ENCODE results near the gene COG3. TPM values are rescaled to one million over a fixed set of nuclear protein-coding genes. Genes with fewer than 3 reads are reported as not detected.
A peak's percentile ranks its signal among the peaks of the same experiment; 100 is the strongest.

The COG3 gene
- total and polyA plus RNA-seq, 2 of the 13 experiments (the other 11 are each of a cell fraction or from before 2014, with no cell fraction given): 37.8 to 47.5 TPM

GRCh38 chr13:45464687-45465453, at the start of gene COG3 (continued):
- TF ChIP-seq ZBTB14 (CRISPR knock-in tag; IDR thresholded peaks at IDR 0.05): no peak
- peak; percentile 88; the same call in 1 of the 2 replicates for TF ChIP-seq ARHGAP35 (CRISPR knock-in tag; IDR thresholded peaks at IDR 0.05; ENCODE audit: borderline replicate concordance)
- TF ChIP-seq ZNF230 (CRISPR knock-in tag; IDR thresholded peaks at IDR 0.05): no peak
- TF ChIP-seq RBFOX2 (IDR thresholded peaks at IDR 0.05; ENCODE audit: low read depth, low read length): peak; percentile 99
- TF ChIP-seq ZFP62 (CRISPR knock-in tag; IDR thresholded peaks at IDR 0.05): no peak
- TF ChIP-seq CENPBD1 (CRISPR knock-in tag; IDR thresholded peaks at IDR 0.05; ENCODE audit: borderline replicate concordance, low read depth): no peak
- TF ChIP-seq PRDM10 (CRISPR knock-in tag; IDR thresholded peaks at IDR 0.05; ENCODE audit: low read depth): no peak
- TF ChIP-seq GZF1 (CRISPR knock-in tag; IDR thresholded peaks at IDR 0.05): no peak
- no peak for TF ChIP-seq TP53 (CRISPR knock-in tag; conservative IDR thresholded peaks at IDR 0.05)
- no peak for TF ChIP-seq GLMP (CRISPR knock-in tag; IDR thresholded peaks at IDR 0.05; ENCODE audit: borderline replicate concordance)
- TF ChIP-seq CBX2 (IDR thresholded peaks at IDR 0.05; ENCODE audit: low read depth, low read length): no peak
- TF ChIP-seq CBX2 (CRISPR knock-in tag; IDR thresholded peaks at IDR 0.05; ENCODE audit: low read depth): no peak
- TF ChIP-seq ZNF10 (CRISPR knock-in tag; IDR thresholded peaks at IDR 0.05; ENCODE audit: borderline replicate concordance, low read depth): no peak
- TF ChIP-seq RXRB (CRISPR knock-in tag; IDR thresholded peaks at IDR 0.05; ENCODE audit: borderline replicate concordance): peak; percentile 12; the same call in 1 of the 2 replicates
- TF ChIP-seq ZNF83 (CRISPR knock-in tag; IDR thresholded peaks at IDR 0.05; ENCODE audit: borderline replicate concordance): no peak
- TF ChIP-seq SOX6 (IDR thresholded peaks at IDR 0.05): no peak
- TF ChIP-seq SOX6 (CRISPR knock-in tag; IDR thresholded peaks at IDR 0.05): peak; percentile 75
- peak; percentile 97 for TF ChIP-seq ASH2L (IDR thresholded peaks at IDR 0.05; ENCODE audit: insufficient read length, low read depth, low read length)
- no peak for TF ChIP-seq ZNF12 (CRISPR knock-in tag; IDR thresholded peaks at IDR 0.05)
- TF ChIP-seq ZNF350 (CRISPR knock-in tag; IDR thresholded peaks at IDR 0.05; ENCODE audit: borderline replicate concordance, low read depth): no peak; the same call in none of the 2 replicates
- TF ChIP-seq CC2D1A (CRISPR knock-in tag; IDR thresholded peaks at IDR 0.05): no peak
- TF ChIP-seq SALL2 (CRISPR knock-in tag; IDR thresholded peaks at IDR 0.05): peak; percentile 60
- peak; percentile 48; the same call in 1 of the 2 replicates for TF ChIP-seq ZNF543 (CRISPR knock-in tag; IDR thresholded peaks at IDR 0.05)
- peak; percentile 61; the same call in 1 of the 2 replicates for TF ChIP-seq POLR2AphosphoS5 (IDR thresholded peaks at IDR 0.05; ENCODE audit: low read depth, low read length)
- TF ChIP-seq CHD2 (IDR thresholded peaks at IDR 0.05; ENCODE audit: low read depth, low read length): no peak; the same call in 1 of the 2 replicates
